Heart right ventricle (tissue), 16 donors: Measurements from ENCODE around the gene MFSD11. TPM values are rescaled to one million over a fixed set of nuclear protein-coding genes. Genes with fewer than 3 reads are reported as not detected.

Source experiments
- ATAC-seq, 8 donors: fragments of 200-7000 bp; cut with Tn5 transposase; one replicate each; pipeline ENCODE4 v1.9.1; 2020; ENCODE audit warnings: mild to moderate bottlenecking in 8 of 8, moderate library complexity in 8 of 8, moderate number of reproducible peaks in 1 of 8
- DNase-seq, 2 donors: peaks; one replicate each; pipeline ENCODE4 v3.0.0-alpha.2; 2020
- H3K27ac ChIP-seq, 10 donors: fragments of 200-600 bp; sonication (generic) in 2 of 10; one replicate each; pipeline versions ENCODE4 v1.5.0 to v1.8.0; 2020 to 2022; ENCODE audit warnings: mild to moderate bottlenecking in 3 of 10
- H3K27me3 ChIP-seq, 7 donors: fragments of 200-600 bp; one replicate each; pipeline ENCODE4 v1.8.0; 2021 to 2022; ENCODE audit warnings: mild to moderate bottlenecking in 2 of 7
- H3K36me3 ChIP-seq, 9 donors: fragments of 200-600 bp; sonication (generic) in 1 of 9; one replicate each; pipeline versions ENCODE4 v1.5.0 to v1.8.0; 2020 to 2022; ENCODE audit warnings: mild to moderate bottlenecking in 2 of 9
- H3K4me1 ChIP-seq, 9 donors: fragments of 200-600 bp; sonication (generic) in 1 of 9; one replicate each; pipeline versions ENCODE4 v1.5.0 to v1.8.0; 2020 to 2022; ENCODE audit warnings: mild to moderate bottlenecking in 4 of 9
- H3K4me3 ChIP-seq, 10 donors: fragments of 200-600 bp; sonication (generic) in 2 of 10; one replicate each; pipeline versions ENCODE4 v1.5.0 to v1.8.0; 2020 to 2022; ENCODE audit warnings: mild to moderate bottlenecking in 7 of 10, moderate library complexity in 2 of 10
- H3K9me3 ChIP-seq, 11 donors: fragments of 200-600 bp in 10 of 11; sonication (generic) in 2 of 11; one replicate each; pipeline versions ENCODE4 v1.5.0 to v1.8.0; 2013 to 2022; ENCODE audit warnings: mild to moderate bottlenecking in 2 of 11, control low read depth in 1 of 11, moderate library complexity in 1 of 11
- CTCF ChIP-seq, 9 donors: fragments of 200-600 bp; sonication (generic) in 2 of 9; IDR thresholded peaks; one replicate each; pipeline versions ENCODE4 v1.5.0 to v1.8.0; 2021 to 2022; ENCODE audit warnings: antibody characterized with exemption in 9 of 9, mild to moderate bottlenecking in 5 of 9, moderate library complexity in 1 of 9
- WGBS, 2 donors: extraction: QIAGEN DNeasy Blood & Tissue Kit; methylation state at CpG; one replicate each; pipeline ENCODE4 v1.1.7; 2013; ENCODE audit warnings: inconsistent platforms in 1 of 2; 5-methylcytosine and 5-hydroxymethylcytosine counted together
- intact Hi-C, 10 donors: fragments of 100-400 bp; cut with DNase I; formaldehyde crosslinking; loops; one replicate each; pipeline versions ENCODE4 v1.11.1 to v1.14.2; 2022
- polyA plus RNA-seq, 2 donors: library from polyadenylated mRNA; stranded (reverse); fragments of 200-250 nt; gene quantifications; one replicate each; pipeline ENCODE4 v1.2.3, GENCODE V29; 2013
- total RNA-seq, 10 donors: library from RNA; stranded (reverse); fragmentation: NEBNext Ultra II Directional in 3 of 10; extraction: Animal tissue kit (Norgen Biotek cat#: 25700) in 3 of 10; gene quantifications; one replicate each; pipeline versions ENCODE4 v1.2.1 to v1.2.4, GENCODE V29; 2021 to 2023
- donor health status: Arrhythmogenic right ventricular cardiomyopathy.
- donor health status: ischemic (EF 13 %, LVEDD 7.1; RV severe dilation, severe dysfunction).
- donor health status: healthy with polysubstance abuse.
- donor health status: DM: no; HTN: yes; CAD: no.
- donor health status: DM: no; HTN: no; CAD: no.
- donor health status: ischemic (EF 25% LVEDD 6.9; RV normal size, moderate dysfunction).
- donor health status: ischemic (EF 25% LVEDD 5.7; RV mildly dilated, moderate dysfunction).
- donor health status: healthy.
- donor health status: DM: yes; HTN: yes; CAD: no.
- donor health status: Ischemic cardiomyopathy.
- donor health status: ischemic (EF 35%, LVEDD 5.7; RV mildly dilated, moderate dysfunction).
- donor health status: nonischemic (EF 11% LVEDD 7.7; RV severe dilation, severe dysfunction).
- donor health status: DM: yes; HTN: yes; CAD: no.
- donor health status: PGD.
- donor health status: ischemic (EF 29% LVEDD 5.4; RV normal size, mild dysfunction).
- donor health status: nonischemic (EF 23%, LVEDD 6.1; RV moderate dilation, normal function).

Gene MFSD11
- total and polyA plus RNA-seq, 12 donors: 9.2 to 34.4 (median 28.9) TPM

DNA sequence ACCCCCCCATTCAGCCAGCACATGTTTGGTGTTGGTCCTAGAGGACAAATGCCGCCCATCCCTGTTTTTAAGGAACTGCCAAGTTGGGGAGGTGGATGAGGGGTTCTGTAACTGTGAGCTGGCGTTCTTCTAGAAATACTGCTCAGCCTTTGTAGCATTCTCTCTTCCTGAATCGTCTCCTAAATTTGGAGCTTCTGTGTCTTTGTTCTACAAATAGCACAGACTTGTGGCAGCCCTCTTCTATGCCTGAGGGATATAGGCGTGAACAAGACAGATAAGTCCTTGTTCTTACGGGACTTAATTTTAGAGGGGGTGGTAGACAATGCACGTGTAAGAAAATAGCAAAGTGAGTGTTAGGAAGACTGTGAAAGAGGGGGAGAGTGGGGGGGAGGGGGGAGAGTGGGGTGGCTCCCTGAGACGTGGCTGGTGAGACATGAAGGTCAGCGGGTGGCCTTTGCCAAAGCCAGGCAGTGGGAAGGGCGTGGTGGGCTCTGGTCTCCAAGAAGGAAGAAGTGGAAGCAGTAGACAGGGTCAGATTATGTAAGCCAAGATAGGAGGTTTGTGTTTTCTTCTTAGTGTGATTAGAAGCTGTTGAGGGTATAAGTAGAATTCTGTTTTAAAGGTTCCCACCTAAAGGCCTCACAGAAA is 9.9 kb downstream of the MFSD11 start:
- peaks cover 0 to 94% (median 19%) of the 10 kb centered on the region in 9 donors for H3K36me3 ChIP-seq
- no peak for DNase-seq
- H3K4me1 ChIP-seq: peaks cover 0 to 34% (median 6%) of the 10 kb centered on the region in 9 donors
- intact Hi-C loops: no loop called here
- H3K4me3 ChIP-seq: no peak overlapping the region
- ATAC-seq: peak; percentile 60 to 90 (median 72)
- no peaks in the 10 kb centered on the region for H3K27me3 ChIP-seq
- 50 to 52% methylated on average over 9 of the region's 9 CpGs for WGBS, 2 donors
- peak overlapping the region in 9 of 10 donors; percentile 22 to 87 (median 82) for H3K27ac ChIP-seq
- no peaks in the 10 kb centered on the region for H3K9me3 ChIP-seq
- TF ChIP-seq CTCF (IDR thresholded peaks at IDR 0.05): no peak

DNA sequence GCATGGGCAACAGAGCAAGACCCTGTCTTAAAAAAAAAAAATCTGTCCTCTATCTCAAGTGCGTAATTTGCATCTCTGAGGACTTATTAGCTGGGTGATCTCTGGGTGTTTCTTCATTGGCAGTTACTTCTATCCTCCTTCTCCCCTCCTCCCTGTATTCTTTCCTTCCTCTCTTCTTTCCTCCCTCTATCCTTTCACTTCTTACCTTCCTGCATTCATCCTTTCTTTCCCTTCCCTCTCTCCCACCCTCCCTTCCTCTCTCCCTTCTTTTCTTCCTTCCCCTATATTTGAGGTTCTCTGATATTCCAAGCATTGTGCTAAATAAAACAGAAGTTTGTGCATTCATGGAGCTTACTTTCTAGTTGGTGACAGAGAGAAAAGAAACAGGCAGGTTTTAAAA is 10.7 kb downstream of the MFSD11 start:
- no peaks in the 10 kb centered on the region for H3K9me3 ChIP-seq
- H3K4me3 ChIP-seq: no peak overlapping the region
- no peak for TF ChIP-seq CTCF (IDR thresholded peaks at IDR 0.05)
- H3K27me3 ChIP-seq: no peaks in the 10 kb centered on the region
- intact Hi-C loops: no loop called here
- WGBS, 2 donors: 85 to 95% methylated on average over 1 of the region's 1 CpG
- no peak for ATAC-seq
- peak overlapping the region in 8 of 10 donors; percentile 18 to 87 (median 82) for H3K27ac ChIP-seq
- H3K4me1 ChIP-seq: peaks cover 0 to 34% (median 6%) of the 10 kb centered on the region in 9 donors
- no peak for DNase-seq
- H3K36me3 ChIP-seq: peaks cover 0 to 94% (median 19%) of the 10 kb centered on the region in 9 donors

- 88 to 97% methylated on average over 3 of the region's 3 CpGs for WGBS, 2 donors
- Histone ChIP-seq H3K9me3 (no peaks in the 10 kb centered on the region), H3K4me1 (peaks cover 0 to 21% (median 0%) of the 10 kb centered on the region in 9 donors), H3K36me3 (peaks cover 0 to 93% (median 18%) of the 10 kb centered on the region in 9 donors), H3K27me3 (no peaks in the 10 kb centered on the region), H3K27ac (peak overlapping the region in 1 of 10 donors; percentile 43), H3K4me3 (no peak overlapping the region)
- intact Hi-C loops: no loop called here
- ATAC-seq: no peak
- DNase-seq: no peak
- TF ChIP-seq CTCF (IDR thresholded peaks at IDR 0.05): no peak
Measured at GRCh38 chr17:76751416-76751993, 13.6 kb downstream of the MFSD11 start.

- intact Hi-C loops: no loop called here
- H3K27me3 ChIP-seq: no peaks in the 10 kb centered on the region
- DNase-seq (no peak), ATAC-seq (no peak)
- H3K4me1 ChIP-seq: peaks cover 0 to 19% (median 0%) of the 10 kb centered on the region in 9 donors
- 77 to 79% methylated on average over 4 of the region's 4 CpGs for WGBS, 2 donors
- H3K4me3 ChIP-seq: no peak overlapping the region
- H3K27ac ChIP-seq: peak overlapping the region in 2 of 10 donors; percentile 41 to 43
- TF ChIP-seq CTCF (IDR thresholded peaks at IDR 0.05): no peak
- H3K36me3 ChIP-seq: peaks cover 0 to 93% (median 18%) of the 10 kb centered on the region in 9 donors
- H3K9me3 ChIP-seq: no peaks in the 10 kb centered on the region
Measured at GRCh38 chr17:76752006-76752405, 14.1 kb downstream of the MFSD11 start.
